Right ventricle myocardium inferior (tissue), 1 donor: Measurements from ENCODE around the gene AK2. TPM values are rescaled to one million over a fixed set of nuclear protein-coding genes. Genes with fewer than 3 reads are reported as not detected.
A peak's percentile ranks its signal among the peaks of the same experiment; 100 is the strongest.
"Not testable (repeated sequence)": the region's sequence is repeated elsewhere in the genome, so short reads cannot be mapped to it uniquely, and the experiment has no call there.

Experiments used
- ATAC-seq: fragments of 200-7000 bp; cut with Tn5 transposase; one replicate; pipeline ENCODE4 v1.9.1; 2020; ENCODE audit warnings: mild to moderate bottlenecking, moderate library complexity
- DNase-seq: peaks from one replicate; pipeline ENCODE4 v3.0.0; 2021; ENCODE audit errors: missing footprints
- intact Hi-C: fragments of 100-400 bp; cut with DNase I; formaldehyde crosslinking; loops from one replicate; pipeline ENCODE4 v1.11.0; 2022
- total RNA-seq: library from RNA; stranded (reverse); fragmentation: NEBNext Ultra II Directional; extraction: Animal tissue kit (Norgen Biotek cat#: 25700); gene quantifications from one replicate; pipeline ENCODE4 v1.2.1, GENCODE V29; 2021
- donor health status: DM: no; HTN: yes; CAD: no; lungs with severe emphysema.

AK2 gene
- total RNA-seq, 1 donor from 2014 or later: 129 TPM

- intact Hi-C loops: no loop called here
- ATAC-seq: peak; percentile 27
- DNase-seq: no peak
These were observed 6.1 kb downstream of the AK2 start for GRCh38 chr1:33030575-33030974.

DNA sequence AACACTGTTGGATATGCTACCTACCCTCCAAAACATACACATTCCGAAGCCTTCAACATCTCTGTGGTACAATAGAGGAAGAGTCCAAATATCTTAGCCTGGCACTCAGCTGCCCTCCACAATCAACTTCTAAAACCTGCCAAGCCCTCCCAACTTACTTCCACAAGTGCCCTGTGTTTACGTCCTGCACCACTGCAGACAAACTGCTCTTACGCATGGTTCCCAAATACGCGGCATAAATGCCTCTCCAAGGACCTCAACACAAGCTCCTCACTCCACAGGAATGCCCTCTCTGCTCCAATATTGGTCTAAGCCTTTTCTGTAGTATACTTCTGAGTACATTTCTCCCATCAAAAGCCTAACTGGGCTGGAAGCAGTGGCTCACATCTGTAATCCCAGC, 6.8 kb downstream of the AK2 start:
- ATAC-seq: no peak
- DNase-seq: no peak
- intact Hi-C loops: no loop called here

GRCh38 chr1:33029209-33029608, 7.5 kb downstream of the AK2 start:
- DNase-seq (no peak), ATAC-seq (no peak)
- intact Hi-C loops: no loop called here

DNA sequence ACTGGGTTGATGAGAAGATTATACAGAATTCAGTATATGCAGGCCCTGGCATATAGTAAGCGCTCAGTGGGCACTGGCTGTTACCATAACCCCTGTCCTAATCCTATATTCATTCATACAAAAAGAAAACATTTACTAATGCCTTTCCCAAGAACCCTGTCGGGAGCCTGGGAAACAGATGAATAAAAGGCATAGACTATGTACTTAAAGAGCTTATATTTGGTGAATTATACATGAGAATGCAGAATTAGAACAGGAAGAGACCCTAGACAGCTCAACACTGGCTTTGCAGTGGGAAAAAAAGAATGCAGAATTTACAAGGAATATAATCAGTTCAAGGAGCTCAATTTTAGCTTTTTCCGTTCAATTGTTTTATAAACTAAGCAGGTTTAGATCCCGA, 10.9 kb downstream of the AK2 start:
- ATAC-seq (no peak), DNase-seq (no peak)
- intact Hi-C loops: no loop called here

DNA sequence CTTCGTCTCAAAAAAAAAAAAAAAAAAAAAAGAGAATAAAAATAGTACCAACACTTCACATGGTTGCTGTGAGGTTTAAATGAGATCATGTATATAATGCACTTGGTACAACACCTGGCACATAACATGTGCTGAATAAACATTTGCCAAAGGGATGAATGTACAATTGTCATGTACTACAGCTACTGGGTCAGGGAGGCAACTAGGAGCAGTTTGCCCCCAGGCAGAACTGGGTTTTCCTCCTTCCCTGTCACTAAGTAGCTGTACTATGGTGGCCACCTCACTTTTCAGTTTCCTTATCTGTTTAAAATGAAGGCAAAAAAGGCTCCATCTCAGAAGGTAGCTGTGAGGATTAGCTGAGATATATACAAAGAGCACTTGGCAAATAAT, 11.5 kb downstream of the AK2 start:
- no peak for DNase-seq
- no peak for ATAC-seq
- intact Hi-C loops: no loop called here

DNA sequence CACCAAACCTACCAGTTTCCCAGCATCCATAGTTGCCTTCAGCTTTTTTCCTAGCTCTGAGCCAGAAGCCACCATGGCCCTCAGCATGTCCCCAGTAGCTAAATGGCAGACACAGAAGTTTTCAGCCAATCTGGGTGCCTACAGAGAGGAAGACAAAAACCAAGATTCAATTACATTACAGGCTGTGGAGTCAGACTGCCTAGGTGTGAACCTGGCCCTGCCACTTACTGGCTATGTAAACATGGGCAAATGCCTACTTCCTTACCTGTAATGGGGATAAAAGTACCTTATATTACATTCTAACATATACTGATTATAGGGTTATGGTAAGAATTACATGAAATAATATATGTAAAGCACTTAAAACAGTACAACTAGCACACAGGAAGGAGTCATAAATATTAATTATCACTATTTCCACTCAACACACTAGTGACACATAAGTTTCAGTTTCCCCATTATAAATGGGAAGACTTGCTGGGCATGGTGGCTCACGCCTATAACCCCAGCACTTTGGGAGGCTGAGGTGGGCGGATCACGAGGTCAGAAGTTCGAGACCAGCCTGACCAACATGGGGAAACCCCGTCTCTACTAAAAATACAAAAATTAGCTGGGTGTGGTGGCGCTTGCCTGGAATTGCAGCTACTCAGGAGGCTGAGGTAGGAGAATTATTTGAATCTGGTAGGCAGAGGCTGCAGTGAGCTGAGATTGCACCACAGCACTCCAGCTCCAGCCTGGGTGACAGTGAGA, 12.1 kb downstream of the AK2 start:
- ATAC-seq, DNase-seq, intact Hi-C loops: not testable (repeated sequence)

DNA sequence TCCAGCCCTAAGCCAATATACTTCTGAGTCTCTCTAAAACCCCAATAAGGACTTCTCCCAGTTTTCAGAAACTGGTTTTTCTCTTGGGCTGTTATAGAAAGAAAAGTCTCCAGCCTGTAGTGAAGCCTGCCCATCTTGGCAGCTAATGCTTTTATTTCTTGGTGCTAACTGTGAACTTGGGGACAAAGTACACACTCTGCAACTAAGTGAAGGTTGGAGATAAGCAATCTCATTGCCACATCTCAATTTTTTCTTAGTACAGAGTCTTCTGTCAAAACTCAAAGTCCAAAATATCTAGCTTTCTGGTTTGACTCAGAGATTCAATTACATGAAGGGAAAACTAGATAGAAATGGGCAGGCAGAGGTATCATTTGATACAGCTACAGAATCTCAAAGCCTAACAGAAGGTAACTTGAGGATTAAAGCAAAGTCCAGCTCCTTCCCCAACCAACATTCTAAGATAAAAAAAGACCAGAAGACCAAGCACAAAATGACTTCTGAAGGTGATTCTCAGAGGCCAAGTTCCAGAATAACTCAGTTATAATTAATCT, 14.0 kb downstream of the AK2 start:
- DNase-seq: no peak
- intact Hi-C loops: no loop called here
- no peak for ATAC-seq

DNA sequence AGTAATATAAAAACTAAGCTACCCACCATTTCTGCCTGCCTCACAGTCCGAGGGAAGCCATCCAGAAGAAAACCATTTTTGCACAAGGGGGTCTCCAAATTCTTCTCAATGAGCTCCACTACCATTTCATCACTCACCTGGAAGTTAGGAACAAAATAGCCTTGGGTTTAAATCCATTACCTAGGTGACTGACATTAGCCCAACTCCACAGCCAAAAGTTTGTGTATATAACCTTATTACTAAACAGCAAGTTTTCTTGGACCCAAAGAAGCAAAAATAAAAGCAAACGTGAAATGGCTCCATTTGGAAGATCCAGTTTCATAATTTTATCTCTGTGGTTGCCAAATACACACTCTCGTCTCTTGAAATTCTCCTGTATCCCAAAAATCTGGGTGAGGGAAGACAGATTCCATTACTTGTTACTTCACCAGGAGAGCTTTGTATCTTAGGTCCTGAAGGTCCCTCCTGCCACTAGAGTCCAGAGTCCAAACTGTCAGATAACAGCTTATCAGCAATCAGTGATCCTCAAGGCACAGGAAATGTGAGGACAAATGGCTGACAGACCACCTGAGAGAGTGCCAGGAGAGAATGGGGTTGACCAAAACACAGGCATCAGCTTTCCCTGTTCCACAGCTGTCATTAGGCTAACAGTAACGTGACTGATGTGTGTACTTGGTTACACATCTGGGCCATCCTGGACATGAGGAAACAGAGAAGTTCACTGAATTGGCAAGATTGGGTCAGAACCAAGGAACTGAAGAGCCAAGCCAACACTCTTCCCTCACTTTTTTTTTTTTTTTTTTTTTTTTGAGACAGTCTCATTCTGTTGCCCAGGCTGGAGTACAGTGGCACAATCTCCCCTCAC, 14.9 kb downstream of the AK2 start:
- intact Hi-C loops: no loop called here
- ATAC-seq (no peak), DNase-seq (no peak)

DNA sequence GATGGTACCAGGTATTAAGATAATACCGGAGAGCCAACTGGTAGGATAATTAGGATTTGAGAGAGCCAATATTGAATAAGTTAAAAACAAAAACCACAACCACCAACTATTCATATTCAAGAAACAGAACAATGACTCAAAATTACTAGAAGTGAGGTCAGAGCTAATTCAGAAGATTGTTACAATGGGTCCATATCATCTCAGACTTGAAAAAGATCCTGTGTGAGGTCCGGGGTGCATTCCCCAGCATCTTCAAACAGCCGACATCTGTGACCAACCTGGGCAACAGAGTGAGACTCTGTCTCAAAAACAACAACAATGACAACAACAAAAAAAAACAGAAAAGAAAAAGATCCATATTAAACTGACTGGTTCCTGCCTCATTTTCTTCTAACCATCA, 18.6 kb downstream of the AK2 start:
- ATAC-seq (no peak), DNase-seq (no peak)
- intact Hi-C loops: no loop called here

DNA sequence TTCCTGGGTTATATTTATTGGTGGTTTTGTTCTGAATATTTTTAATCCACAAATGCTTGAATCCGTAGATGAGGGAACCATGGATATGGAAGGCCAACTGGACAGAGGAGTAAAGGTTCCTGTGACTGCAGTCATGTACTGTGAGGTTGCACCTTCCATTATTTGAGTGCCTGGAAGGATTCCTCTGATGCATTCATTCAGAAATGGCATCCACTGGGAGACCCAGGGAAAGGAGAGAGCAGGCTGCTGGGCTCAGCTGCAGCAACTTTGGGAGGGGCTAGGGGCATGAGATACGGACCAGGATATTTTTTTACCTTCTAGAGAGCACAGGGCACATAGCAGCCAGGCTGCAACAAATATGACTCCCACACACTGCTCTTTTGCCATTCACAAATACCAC, 19.5 kb downstream of the AK2 start:
- intact Hi-C loops: no loop called here
- no peak for DNase-seq
- no peak for ATAC-seq

GRCh38 chr1:33015216-33015615, 21.5 kb downstream of the AK2 start:
- no peak for ATAC-seq
- no peak for DNase-seq
- intact Hi-C loops: no loop called here

DNA sequence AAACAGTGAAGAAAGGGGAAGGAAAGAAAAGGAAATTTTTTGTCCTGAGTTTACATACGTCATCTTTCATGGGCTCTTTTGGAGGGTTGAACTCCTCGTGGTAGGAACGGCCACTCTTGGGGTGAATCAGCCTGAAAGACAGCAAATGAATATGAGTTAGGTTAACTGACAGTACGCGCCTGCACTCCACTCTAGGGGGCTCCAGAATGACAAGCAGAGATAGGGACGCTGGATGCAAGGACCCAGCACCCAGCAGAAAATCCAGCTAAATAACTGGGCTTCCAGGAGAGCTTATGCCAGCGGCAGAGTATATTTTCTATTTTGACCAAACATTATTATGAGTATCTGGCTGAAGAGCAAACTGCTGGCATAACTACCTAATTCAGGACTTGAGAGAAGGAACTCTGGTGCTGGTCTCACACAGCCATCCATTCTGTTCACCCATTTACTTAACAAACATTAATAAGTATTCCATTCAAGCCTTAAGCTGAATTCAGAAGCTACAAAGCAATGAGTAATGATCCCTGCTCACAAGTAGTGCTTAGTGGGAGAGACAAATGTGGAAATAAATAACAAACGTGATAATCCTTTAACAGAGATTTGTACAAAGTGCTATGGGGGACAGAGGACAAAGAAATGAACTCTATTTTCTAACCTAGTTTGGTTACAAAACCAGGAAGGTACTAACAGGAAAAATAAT, 22.1 kb downstream of the AK2 start:
- ATAC-seq (no peak), DNase-seq (no peak)
- intact Hi-C loops: no loop called here

- intact Hi-C loops: no loop called here
- ATAC-seq: no peak
- no peak for DNase-seq
These were observed 22.9 kb downstream of the AK2 start for GRCh38 chr1:33013791-33014190.

- DNase-seq (no peak), ATAC-seq (no peak)
- intact Hi-C loops: no loop called here
These were observed 24.5 kb downstream of the AK2 start for GRCh38 chr1:33012165-33012564.

GRCh38 chr1:33010932-33011731, 25.6 kb downstream of the AK2 start:
- ATAC-seq (peak; percentile 83), DNase-seq (no peak)
- intact Hi-C loops: loop anchor here (1.0 to 2.0 kb wide), 3 partner anchors 26 to 46 kb away; partner anchors contain the start of genes AK2 and RNF19B

- ATAC-seq (no peak), DNase-seq (no peak)
- intact Hi-C loops: loop anchor here (2.0 kb wide), 1 partner anchor 17 kb away; no protein-coding TSS in a partner anchor
These were observed 27.1 kb downstream of the AK2 start for GRCh38 chr1:33009561-33009960.

- intact Hi-C loops: loop anchor here (2.0 kb wide), 1 partner anchor 15 kb away; no protein-coding TSS in a partner anchor
- no peak for DNase-seq
- no peak for ATAC-seq
These were observed 28.4 kb downstream of the AK2 start for GRCh38 chr1:33008051-33008914.
